GM20000 (cell line): ENCODE measurements around the gene PAIP1.
"Not testable (repeated sequence)": the region's sequence is repeated elsewhere in the genome, so short reads cannot be mapped to it uniquely, and the experiment has no call there.

Experiments used
- DNase-seq: peaks from one replicate; pipeline ENCODE4 v3.0.0; 2012; ENCODE audit warnings: low spot score
- CTCF ChIP-seq: IDR thresholded peaks from 2 replicates; pipeline ENCODE4 v1.5.1; 2012; ENCODE audit warnings: mild to moderate bottlenecking, control low read depth; ENCODE audit errors: extremely low read depth, missing control alignments

Gene PAIP1

DNA sequence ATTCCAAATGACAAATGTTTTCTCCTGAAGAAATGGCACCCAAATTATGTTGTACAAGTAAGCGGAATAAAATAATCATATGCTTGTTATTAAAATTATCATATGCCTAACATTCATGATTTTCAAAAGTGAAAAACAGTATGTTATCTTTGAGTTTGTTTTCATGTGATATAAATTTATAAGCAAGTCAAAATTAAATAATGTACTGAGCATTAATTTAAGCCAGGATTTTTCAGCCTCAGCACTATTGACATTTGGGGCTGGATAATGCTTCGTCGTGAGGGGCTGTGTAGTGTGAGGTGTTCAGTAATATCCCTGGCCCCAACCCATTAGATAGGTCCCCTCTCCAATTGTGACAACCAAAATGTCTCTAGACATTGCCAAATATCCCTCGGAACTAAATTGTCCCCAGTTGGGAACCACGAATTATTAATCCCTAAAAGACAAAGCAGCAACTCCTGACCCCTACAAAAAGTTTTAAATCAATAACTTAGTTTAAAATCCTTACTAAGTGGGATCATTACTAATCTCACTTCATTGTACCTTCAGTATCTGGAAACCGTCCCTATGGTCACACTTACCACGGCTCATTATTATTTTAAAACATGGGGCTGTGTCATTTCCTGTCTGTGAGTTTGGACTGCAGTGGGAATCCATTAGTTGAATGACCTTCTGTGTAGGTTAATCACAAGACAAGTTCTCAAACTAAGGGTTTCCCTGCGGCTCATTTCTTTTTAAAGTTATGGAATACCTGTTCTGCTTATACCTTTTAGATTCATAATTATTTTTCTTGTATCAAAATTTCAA, 44.8 kb upstream of the PAIP1 start:
- TF ChIP-seq CTCF, result no peak
- peak; percentile 61 for DNase-seq

DNA sequence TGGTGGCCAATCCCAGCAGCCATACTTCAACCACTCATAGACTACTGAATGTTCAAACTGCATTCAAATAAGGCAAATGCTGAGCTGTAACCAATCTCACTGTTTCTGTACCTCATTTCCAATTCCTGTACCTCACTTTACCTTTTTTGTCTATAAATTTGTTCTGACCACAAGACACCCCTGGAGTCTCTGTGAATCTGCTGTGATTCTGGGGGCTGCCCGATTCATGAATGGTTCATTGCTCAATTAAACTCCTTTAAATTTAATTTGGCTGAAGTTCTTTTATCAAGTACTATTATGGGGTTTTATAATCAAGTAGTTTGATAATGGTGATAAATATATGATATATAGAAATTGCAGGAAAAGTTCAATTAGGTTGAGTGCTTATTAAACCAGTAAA, 42.0 kb upstream of the PAIP1 start:
- DNase-seq, result not testable (repeated sequence)

DNA sequence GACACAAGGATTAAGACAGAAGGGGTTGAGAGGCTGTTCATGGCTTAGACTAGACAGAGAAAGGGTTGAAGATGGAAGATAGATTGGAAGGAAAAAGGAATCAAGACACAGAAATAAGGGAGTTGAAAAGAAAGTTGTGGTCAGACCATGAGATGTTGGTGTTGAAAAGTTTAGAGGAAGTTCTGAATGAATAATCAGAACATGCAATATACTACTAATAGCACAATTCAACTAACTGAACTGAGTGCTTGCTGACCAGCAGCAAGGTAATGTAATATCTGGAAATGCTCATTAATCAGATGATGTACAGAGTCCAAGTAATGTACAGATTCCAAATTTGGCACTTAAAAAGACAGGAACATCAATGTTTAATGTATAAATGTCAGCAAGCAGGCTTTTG, 35.5 kb upstream of the PAIP1 start:
- no peak for TF ChIP-seq CTCF
- no peak for DNase-seq

GRCh38 chr5:43590700-43591099, 33.8 kb upstream of the PAIP1 start:
- TF ChIP-seq CTCF, result no peak
- no peak for DNase-seq

DNA sequence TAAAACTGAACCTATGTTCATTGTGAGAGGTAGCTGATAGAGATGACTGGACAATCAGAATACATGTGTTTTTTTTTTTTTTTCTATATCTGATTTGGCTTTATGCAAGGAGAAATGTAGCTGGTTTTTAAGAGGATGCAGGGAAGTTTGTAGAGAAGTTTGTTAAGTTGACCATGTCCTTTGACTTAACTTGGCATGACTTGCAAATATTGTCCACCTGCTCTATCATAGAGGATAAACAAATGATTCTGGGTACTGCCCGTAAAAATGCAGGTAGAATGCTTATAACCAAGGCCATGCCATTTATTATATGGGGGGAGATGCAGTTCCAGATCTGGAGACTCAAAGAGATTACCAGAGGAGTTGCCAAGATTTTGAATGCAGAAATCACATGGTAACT, 32.4 kb upstream of the PAIP1 start:
- no peak for TF ChIP-seq CTCF
- no peak for DNase-seq

GRCh38 chr5:43588842-43589241, 32.0 kb upstream of the PAIP1 start:
- no peak for DNase-seq
- no peak for TF ChIP-seq CTCF

GRCh38 chr5:43584166-43584699, 27.4 kb upstream of the PAIP1 start:
- no peak for DNase-seq
- no peak for TF ChIP-seq CTCF

GRCh38 chr5:43583724-43584123, 26.8 kb upstream of the PAIP1 start:
- DNase-seq, result no peak
- TF ChIP-seq CTCF, result no peak
